MM.1S (cell line): ENCODE measurements around the gene SMAD7.

Source experiments
- CTCF ChIP-seq: fragments of 300-600 bp; sonication (generic); IDR thresholded peaks from 2 replicates; pipeline ENCODE4 v1.5.1; 2016; ENCODE audit warnings: antibody characterized with exemption, low read length, mixed read lengths
- EZH2 ChIP-seq: fragments of 300-600 bp; sonication (generic); optimal IDR thresholded peaks from 2 replicates; pipeline ENCODE3; 2017; ENCODE audit warnings: low read depth, mild to moderate bottlenecking, antibody characterized with exemption, low read length, mixed read lengths

- TF ChIP-seq EZH2, result no peak
- no peak for TF ChIP-seq CTCF
Measured at GRCh38 chr18:48999569-48999968, 48.8 kb upstream of the SMAD7 start.
